HepG2 (cell line): Measurements from ENCODE around the gene ACADSB.

ENCODE experiments used
- NR3C1 ChIP-seq: sonication (generic); formaldehyde crosslinking; IDR thresholded peaks from 2 replicates; pipeline ENCODE4 v1.4.0; 2020; ENCODE audit warnings: missing genetic modification reagents
- POLR2A ChIP-seq, 2 experiments: IDR thresholded peaks; 2 replicates each; pipeline ENCODE4 v1.6.1; 2011; ENCODE audit warnings: low read depth in 2 of 2, low read length in 2 of 2, mild to moderate bottlenecking in 1 of 2, moderate library complexity in 1 of 2; ENCODE audit not compliant: insufficient read depth in 1 of 2
- ZNF263 ChIP-seq: sonication (generic); formaldehyde crosslinking; IDR thresholded peaks from 2 replicates; pipeline ENCODE4 v1.4.0; 2020; ENCODE audit warnings: missing genetic modification reagents
- ZNF550 ChIP-seq: sonication (generic); formaldehyde crosslinking; IDR thresholded peaks from 2 replicates; pipeline ENCODE4 v1.4.0; 2020; ENCODE audit warnings: mild to moderate bottlenecking, missing genetic modification reagents, borderline replicate concordance
- TF ChIP-seq, protein P1 (sequence below), 2 experiments: fragments of 450-650 bp in 1 of 2; sonication (generic) in 1 of 2; formaldehyde crosslinking; IDR thresholded peaks; 2 replicates each; pipeline versions ENCODE4 v1.5.0 to v1.8.0; 2020 to 2022; ENCODE audit warnings: mild to moderate bottlenecking in 1 of 2, missing genetic modification reagents in 1 of 2

DNA sequence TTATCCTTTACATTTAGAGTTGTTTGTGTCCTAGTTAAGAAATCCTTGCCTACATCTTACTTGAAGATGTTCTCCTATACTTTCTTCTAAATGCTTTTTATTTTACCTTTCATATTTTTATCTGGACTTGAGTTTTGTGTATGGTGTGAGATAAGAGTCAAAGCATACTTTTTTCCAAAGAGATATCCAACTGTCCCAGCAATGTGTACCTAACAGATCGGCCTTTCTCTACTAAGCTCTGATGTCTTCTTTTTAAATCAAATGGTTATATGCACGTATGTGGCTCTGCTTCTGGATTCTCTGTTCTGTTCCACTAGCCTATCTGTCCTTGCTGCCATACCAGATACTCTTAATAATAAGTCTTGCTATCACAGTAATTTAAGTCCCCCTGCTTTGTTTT, 7.4 kb upstream of the ACADSB start:
- TF ChIP-seq POLR2A (IDR thresholded peaks at IDR 0.05; ENCODE audit: insufficient read depth in 1 of 2, low read depth in 2 of 2, low read length in 2 of 2) (no peak), NR3C1 (CRISPR knock-in tag) (no peak), ZNF263 (no peak), ZNF550 (CRISPR knock-in tag) (no peak)
- TF ChIP-seq, protein P1, sequence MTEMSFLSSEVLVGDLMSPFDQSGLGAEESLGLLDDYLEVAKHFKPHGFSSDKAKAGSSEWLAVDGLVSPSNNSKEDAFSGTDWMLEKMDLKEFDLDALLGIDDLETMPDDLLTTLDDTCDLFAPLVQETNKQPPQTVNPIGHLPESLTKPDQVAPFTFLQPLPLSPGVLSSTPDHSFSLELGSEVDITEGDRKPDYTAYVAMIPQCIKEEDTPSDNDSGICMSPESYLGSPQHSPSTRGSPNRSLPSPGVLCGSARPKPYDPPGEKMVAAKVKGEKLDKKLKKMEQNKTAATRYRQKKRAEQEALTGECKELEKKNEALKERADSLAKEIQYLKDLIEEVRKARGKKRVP (CRISPR knock-in tag; IDR thresholded peaks at IDR 0.05), result no peak
